ENCODE data around the gene AGR3.
"Not testable (repeated sequence)": the region's sequence is repeated elsewhere in the genome, so short reads cannot be mapped to it uniquely, and the experiment has no call there.

The AGR3 gene

DNA sequence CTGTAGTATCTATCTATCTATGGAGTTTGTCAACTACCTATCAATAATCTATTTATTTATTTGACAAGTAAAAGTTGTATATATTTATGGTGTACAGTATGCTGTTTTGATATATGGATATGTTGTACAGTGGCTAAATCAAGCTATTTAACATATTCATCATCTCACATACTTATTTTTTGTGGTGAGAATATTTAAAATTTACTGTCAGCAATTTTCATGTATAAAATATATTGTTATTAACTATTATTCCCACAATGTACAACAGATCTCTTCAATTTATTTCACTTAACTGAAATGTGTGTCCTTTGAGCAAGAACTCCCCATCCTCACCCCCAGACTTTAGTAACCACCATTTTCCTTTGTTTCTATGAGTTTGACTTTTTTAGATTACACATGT, 14.5 kb downstream of the AGR3 start:
- TF ChIP-seq, protein P1, sequence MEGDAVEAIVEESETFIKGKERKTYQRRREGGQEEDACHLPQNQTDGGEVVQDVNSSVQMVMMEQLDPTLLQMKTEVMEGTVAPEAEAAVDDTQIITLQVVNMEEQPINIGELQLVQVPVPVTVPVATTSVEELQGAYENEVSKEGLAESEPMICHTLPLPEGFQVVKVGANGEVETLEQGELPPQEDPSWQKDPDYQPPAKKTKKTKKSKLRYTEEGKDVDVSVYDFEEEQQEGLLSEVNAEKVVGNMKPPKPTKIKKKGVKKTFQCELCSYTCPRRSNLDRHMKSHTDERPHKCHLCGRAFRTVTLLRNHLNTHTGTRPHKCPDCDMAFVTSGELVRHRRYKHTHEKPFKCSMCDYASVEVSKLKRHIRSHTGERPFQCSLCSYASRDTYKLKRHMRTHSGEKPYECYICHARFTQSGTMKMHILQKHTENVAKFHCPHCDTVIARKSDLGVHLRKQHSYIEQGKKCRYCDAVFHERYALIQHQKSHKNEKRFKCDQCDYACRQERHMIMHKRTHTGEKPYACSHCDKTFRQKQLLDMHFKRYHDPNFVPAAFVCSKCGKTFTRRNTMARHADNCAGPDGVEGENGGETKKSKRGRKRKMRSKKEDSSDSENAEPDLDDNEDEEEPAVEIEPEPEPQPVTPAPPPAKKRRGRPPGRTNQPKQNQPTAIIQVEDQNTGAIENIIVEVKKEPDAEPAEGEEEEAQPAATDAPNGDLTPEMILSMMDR (conservative IDR thresholded peaks at IDR 0.05; ENCODE audit: low read depth), result no peak
- no peak for DNase-seq (ENCODE audit: low spot score)
- ChIA-PET POLR2A (ENCODE audit: low non-redundant PET) (no interaction called here), CTCF (no interaction called here)
- no peak overlapping the region for H3K27ac ChIP-seq

DNA sequence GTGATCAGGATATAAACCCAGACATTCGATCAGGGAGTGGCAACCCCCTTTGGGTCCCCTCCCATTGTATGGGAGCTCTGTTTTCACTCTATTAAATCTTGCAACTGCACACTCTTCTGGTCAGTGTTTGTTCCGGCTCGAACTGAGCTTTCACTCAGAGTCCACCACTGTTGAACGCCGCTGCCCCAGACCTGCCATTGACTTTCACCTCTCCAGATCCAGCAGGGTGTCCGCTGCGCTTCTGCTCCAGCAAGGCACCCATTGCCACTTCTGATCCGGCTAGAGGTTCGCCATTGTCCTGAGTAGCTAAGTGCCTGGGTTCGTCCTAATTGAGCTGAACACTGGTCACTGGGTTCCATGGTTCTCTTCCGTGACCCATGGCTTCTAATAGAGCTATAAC, 28.6 kb downstream of the AGR3 start:
- POLR2A ChIA-PET (ENCODE audit: low non-redundant PET); DNase-seq (ENCODE audit: low spot score); H3K27ac ChIP-seq: not testable (repeated sequence)
- CTCF ChIA-PET, result interaction anchor here (0.6 kb wide), 1 partner anchor 21 kb away, joined by 4 read pairs; no protein-coding TSS in a partner anchor

DNA sequence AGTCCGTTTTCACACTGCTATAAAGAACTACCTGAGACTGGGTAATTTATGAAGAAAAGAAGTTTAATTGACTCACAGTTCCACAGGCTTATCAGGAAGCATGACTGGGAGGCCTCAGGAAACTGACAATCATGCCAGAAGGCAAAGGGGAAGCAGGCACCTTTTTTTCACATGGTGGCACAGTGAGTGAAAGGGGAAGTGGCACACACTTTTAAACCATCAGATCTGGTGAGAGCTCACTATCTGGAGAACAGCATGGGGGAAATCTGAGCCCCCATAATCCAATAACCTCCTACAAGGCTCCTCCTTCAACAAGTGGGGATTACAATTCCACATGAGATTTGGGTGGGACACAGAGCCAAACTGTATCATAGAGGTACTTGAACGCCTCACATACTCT, 30.0 kb downstream of the AGR3 start:
- TF ChIP-seq, protein P1 (conservative IDR thresholded peaks at IDR 0.05; ENCODE audit: low read depth), result no peak
- no peak for DNase-seq (ENCODE audit: low spot score)

DNA sequence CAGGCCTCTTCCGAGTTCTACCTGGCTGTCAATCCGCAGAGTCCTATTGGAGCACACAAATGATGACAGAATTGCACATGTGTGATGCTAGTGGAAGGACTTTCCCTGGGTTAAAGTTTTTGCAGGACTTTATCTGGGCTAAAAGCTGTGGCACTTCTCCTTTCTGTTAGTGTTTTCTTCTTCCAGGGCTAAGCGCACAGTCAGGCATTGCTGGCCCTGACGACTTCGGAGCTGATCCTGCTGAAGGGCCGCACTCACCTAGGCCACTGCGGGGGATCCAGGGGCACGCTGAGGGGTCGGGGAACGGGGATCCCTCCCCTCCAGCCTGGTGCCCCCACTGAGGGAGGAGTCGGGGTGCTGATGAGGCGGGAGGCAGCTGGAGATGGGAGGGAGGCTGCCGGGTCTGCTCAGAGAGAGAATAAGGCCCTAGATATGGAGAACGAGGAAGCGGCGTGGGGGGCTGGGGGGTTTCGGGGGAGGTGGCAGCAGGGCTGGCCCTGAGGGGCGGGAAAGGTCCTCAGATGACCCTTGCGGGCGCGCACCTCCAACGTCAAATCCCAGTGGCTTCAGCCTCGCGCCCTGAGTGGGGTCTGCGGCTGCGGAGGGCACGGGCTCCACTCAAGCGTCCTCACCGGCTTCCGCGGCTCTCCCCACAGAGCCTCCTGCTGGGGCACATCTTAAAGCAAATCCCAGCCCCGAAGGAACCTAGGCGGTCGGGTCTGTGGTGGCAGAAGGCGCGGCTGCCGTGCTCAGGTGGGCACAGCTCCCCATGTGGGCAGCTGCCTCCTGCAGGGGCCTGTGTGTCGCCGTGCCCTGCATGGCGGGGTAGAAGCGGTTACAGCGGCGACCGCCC, 30.9 kb downstream of the AGR3 start:
- no peak for DNase-seq (ENCODE audit: low spot score)
- TF ChIP-seq, protein P1 (conservative IDR thresholded peaks at IDR 0.05; ENCODE audit: low read depth), result no peak
- CTCF ChIA-PET, result no interaction called here
- no peak overlapping the region for H3K27ac ChIP-seq
- POLR2A ChIA-PET (ENCODE audit: low non-redundant PET), result no interaction called here

More for the DNA sequence above, 30.0 kb downstream of the AGR3 start:
- no peak overlapping the region for H3K27ac ChIP-seq
- CTCF ChIA-PET, result no interaction called here
- POLR2A ChIA-PET (ENCODE audit: low non-redundant PET), result no interaction called here

DNA sequence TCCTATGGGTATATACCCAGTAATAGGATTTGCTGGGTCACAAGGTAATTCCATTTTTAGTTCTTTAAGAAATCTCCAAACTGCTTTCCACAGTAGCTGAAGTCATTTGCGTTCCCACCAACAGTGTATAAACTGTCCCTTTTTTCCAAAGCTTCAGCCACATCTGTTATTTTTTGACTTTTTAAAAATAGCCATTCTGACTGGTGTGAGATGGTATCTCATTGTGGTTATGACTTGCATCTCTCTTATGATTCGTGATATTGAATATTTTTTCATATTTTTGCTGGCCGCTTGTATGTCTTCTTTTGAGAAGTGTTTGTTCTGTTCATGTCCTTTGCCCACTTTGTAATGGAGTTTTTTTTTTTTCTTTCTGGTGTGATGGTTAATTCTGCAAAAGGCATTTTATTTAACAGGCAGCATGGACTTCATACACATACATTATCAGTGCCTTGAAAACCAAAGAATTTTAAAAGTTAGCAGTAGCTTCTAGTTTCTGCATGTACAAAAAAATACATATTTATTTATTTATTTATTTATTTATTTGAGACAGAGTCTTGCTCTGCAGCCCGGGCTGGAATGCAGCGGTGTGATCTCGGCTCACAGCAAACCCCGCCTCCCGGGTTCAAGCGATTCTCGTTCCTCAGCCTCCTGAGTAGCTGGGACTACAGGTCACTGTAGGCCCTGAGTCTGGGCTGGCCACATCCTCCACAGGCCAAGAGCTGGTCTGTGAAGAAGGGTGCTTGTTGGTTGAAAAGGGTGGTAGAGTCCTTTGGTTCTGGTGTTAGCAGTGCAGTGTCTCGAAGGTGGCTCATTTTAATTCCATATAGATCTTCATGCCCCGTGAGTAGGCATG, 32.3 kb downstream of the AGR3 start:
- POLR2A ChIA-PET (ENCODE audit: low non-redundant PET), result no interaction called here
- H3K27ac ChIP-seq, result no peak overlapping the region
- TF ChIP-seq, protein P1 (conservative IDR thresholded peaks at IDR 0.05; ENCODE audit: low read depth), result no peak
- CTCF ChIA-PET, result no interaction called here
- DNase-seq (ENCODE audit: low spot score), result no peak

DNA sequence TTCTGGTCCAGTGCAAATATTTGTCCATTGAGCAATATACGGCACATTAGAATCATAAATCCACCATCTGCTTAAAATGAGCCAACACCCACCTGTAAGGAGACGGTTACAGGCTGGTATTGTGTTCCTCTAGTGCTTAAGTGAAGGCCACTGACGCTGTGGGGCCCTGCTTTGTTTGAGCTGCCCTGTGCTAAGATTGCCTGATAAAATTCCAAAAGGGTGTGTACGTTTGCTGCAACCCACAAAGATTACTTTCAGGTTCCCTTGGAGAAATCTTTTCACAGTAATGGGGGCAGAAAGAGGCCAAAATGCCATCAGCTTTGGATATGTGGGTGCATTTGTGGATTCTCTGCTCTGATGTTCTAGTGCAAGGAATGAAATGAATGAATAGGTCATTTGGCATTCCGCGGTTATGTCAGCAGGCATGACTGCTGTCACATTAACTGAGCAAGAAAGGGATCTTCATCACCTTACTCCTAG, 34.4 kb downstream of the AGR3 start:
- TF ChIP-seq, protein P1 (conservative IDR thresholded peaks at IDR 0.05; ENCODE audit: low read depth), result no peak
- CTCF ChIA-PET, result interaction anchor here (0.5 to 0.7 kb wide), 2 partner anchors 34 to 57 kb away, joined by 3 read pairs; partner anchors contain the start of gene AGR3
- peak; percentile 44 for DNase-seq (ENCODE audit: low spot score)
- POLR2A ChIA-PET (ENCODE audit: low non-redundant PET), result no interaction called here
- H3K27ac ChIP-seq, result no peak overlapping the region
